ENCODE measurements around the gene TEX11. TPM values are rescaled to one million over a fixed set of nuclear protein-coding genes. Genes with fewer than 3 reads are reported as not detected.
"Not testable (repeated sequence)": the region's sequence is repeated elsewhere in the genome, so short reads cannot be mapped to it uniquely, and the experiment has no call there.

The TEX11 gene
- total RNA-seq, 4 donors from 2014 or later: not detected

GRCh38 chrX:70769659-70770227, 138.8 kb downstream of the TEX11 start:
- 23% methylated on average over 3 of the region's 3 CpGs for WGBS

GRCh38 chrX:70762285-70762684, 146.2 kb downstream of the TEX11 start:
- TF ChIP-seq POLR2AphosphoS5 (IDR thresholded peaks at IDR 0.05) (no peak), EP300 (IDR thresholded peaks at IDR 0.05) (no peak), CTCF (IDR thresholded peaks at IDR 0.05) (no peak), POLR2A (IDR thresholded peaks at IDR 0.05; ENCODE audit: low read depth) (no peak)
- no peaks in the 10 kb centered on the region for H3K36me3 ChIP-seq
- H3K27ac ChIP-seq (replicated peaks in 1 of 4): no peak overlapping the region
- no peak overlapping the region for H3K4me3 ChIP-seq
- no peaks in the 10 kb centered on the region for H3K27me3 ChIP-seq
- no peaks in the 10 kb centered on the region for H3K4me1 ChIP-seq
- H3K9me3 ChIP-seq: no peaks in the 10 kb centered on the region
- 43% methylated on average over 10 of the region's 10 CpGs for WGBS
- intact Hi-C loops (cut with DNase I): loop anchor here (10.0 kb wide), 1 partner anchor 423 kb away; no protein-coding TSS in a partner anchor
- DNase-seq (ENCODE audit: extremely low spot score): no peak

More at GRCh38 chrX:70769659-70770227, 138.8 kb downstream of the TEX11 start:
- intact Hi-C loops (cut with DNase I): loop anchor here (10.0 kb wide), 1 partner anchor 415 kb away; no protein-coding TSS in a partner anchor
- Histone ChIP-seq H3K9me3 (no peaks in the 10 kb centered on the region), H3K36me3 (no peaks in the 10 kb centered on the region), H3K27me3 (no peaks in the 10 kb centered on the region), H3K4me1 (no peaks in the 10 kb centered on the region), H3K4me3 (no peak overlapping the region), H3K27ac (replicated peaks in 1 of 4) (no peak overlapping the region)
- no peak for DNase-seq (ENCODE audit: extremely low spot score)
- TF ChIP-seq CTCF (IDR thresholded peaks at IDR 0.05) (peak in 2 of 3 experiments; percentile 42 to 43), EP300 (IDR thresholded peaks at IDR 0.05) (no peak), POLR2AphosphoS5 (IDR thresholded peaks at IDR 0.05) (no peak), POLR2A (IDR thresholded peaks at IDR 0.05; ENCODE audit: low read depth) (no peak)

- Histone ChIP-seq H3K36me3 (no peaks in the 10 kb centered on the region), H3K27me3 (no peaks in the 10 kb centered on the region), H3K4me1 (no peaks in the 10 kb centered on the region), H3K9me3 (no peaks in the 10 kb centered on the region), H3K27ac (replicated peaks in 1 of 4) (no peak overlapping the region), H3K4me3 (no peak overlapping the region)
- intact Hi-C loops (cut with DNase I): no loop called here
- DNase-seq (ENCODE audit: extremely low spot score): no peak
- WGBS: 66% methylated on average over 9 of the region's 12 CpGs
- TF ChIP-seq CTCF (IDR thresholded peaks at IDR 0.05) (no peak), POLR2AphosphoS5 (IDR thresholded peaks at IDR 0.05) (no peak), POLR2A (IDR thresholded peaks at IDR 0.05; ENCODE audit: low read depth) (no peak), EP300 (IDR thresholded peaks at IDR 0.05) (no peak)
Measured at GRCh38 chrX:70755850-70756249, 152.7 kb downstream of the TEX11 start.

- no peaks in the 10 kb centered on the region for H3K9me3 ChIP-seq
- DNase-seq (ENCODE audit: extremely low spot score): no peak
- no peaks in the 10 kb centered on the region for H3K4me1 ChIP-seq
- WGBS: no CpG with 5 or more reads among the region's 2 CpGs
- intact Hi-C loops (cut with DNase I): no loop called here
- no peaks in the 10 kb centered on the region for H3K36me3 ChIP-seq
- H3K27ac ChIP-seq (replicated peaks in 1 of 4): no peak overlapping the region
- H3K27me3 ChIP-seq: no peaks in the 10 kb centered on the region
- H3K4me3 ChIP-seq: no peak overlapping the region
- no peak for TF ChIP-seq POLR2AphosphoS5 (IDR thresholded peaks at IDR 0.05)
- no peak for TF ChIP-seq EP300 (IDR thresholded peaks at IDR 0.05)
- TF ChIP-seq POLR2A (IDR thresholded peaks at IDR 0.05; ENCODE audit: low read depth): no peak
- no peak for TF ChIP-seq CTCF (IDR thresholded peaks at IDR 0.05)
Measured at GRCh38 chrX:70754169-70754848, 154.2 kb downstream of the TEX11 start.

- H3K27me3 ChIP-seq; intact Hi-C loops (cut with DNase I); H3K36me3 ChIP-seq; H3K9me3 ChIP-seq; H3K4me3 ChIP-seq; H3K27ac ChIP-seq (replicated peaks in 1 of 4); H3K4me1 ChIP-seq; DNase-seq (ENCODE audit: extremely low spot score): not testable (repeated sequence)
- WGBS: 85% methylated on average over 5 of the region's 5 CpGs
Measured at GRCh38 chrX:70733774-70734173, 174.7 kb downstream of the TEX11 start.

GRCh38 chrX:70727961-70728360, 180.6 kb downstream of the TEX11 start:
- DNase-seq (ENCODE audit: extremely low spot score); H3K36me3 ChIP-seq; H3K4me3 ChIP-seq; H3K27ac ChIP-seq (replicated peaks in 1 of 4); intact Hi-C loops (cut with DNase I); H3K9me3 ChIP-seq; H3K27me3 ChIP-seq; H3K4me1 ChIP-seq: not testable (repeated sequence)
- 90% methylated on average over 1 of the region's 1 CpG for WGBS

All from esophagus muscularis mucosa (tissue), 4 donors.